Mesenchymal stem cell (in vitro differentiated cells and primary cell): Measurements from ENCODE around the gene GJC2.

Experiments used
- DNase-seq: peaks from one replicate; pipeline ENCODE4 v3.0.0-alpha.2; 2013
- H2AFZ ChIP-seq: one replicate; pipeline ENCODE4 v1.6.1; 2013; ENCODE audit warnings: low read depth, mild to moderate bottlenecking, control low read depth, inconsistent platforms, low read length, moderate library complexity
- H2AK5ac ChIP-seq: 2 replicates; pipeline ENCODE4 v1.6.1; 2013; ENCODE audit warnings: low read length, moderate library complexity, mild to moderate bottlenecking, inconsistent platforms; ENCODE audit not compliant: severe bottlenecking
- H2BK120ac ChIP-seq: one replicate; pipeline ENCODE4 v1.6.1; 2013; ENCODE audit warnings: low read depth, mild to moderate bottlenecking, inconsistent platforms, low read length, moderate library complexity
- H2BK12ac ChIP-seq, 2 experiments: one replicate each; pipeline ENCODE4 v1.6.1; 2013; ENCODE audit warnings: inconsistent platforms in 2 of 2, low read length in 2 of 2, mild to moderate bottlenecking in 2 of 2, moderate library complexity in 2 of 2, control low read depth in 1 of 2
- H2BK15ac ChIP-seq: one replicate; pipeline ENCODE4 v1.6.1; 2013; ENCODE audit warnings: mild to moderate bottlenecking, low read depth, inconsistent platforms; ENCODE audit not compliant: poor library complexity, severe bottlenecking
- H2BK5ac ChIP-seq: 2 replicates; pipeline ENCODE4 v1.6.1; 2013; ENCODE audit warnings: low read depth, mild to moderate bottlenecking, low read length, control low read depth, inconsistent platforms; ENCODE audit not compliant: poor library complexity, severe bottlenecking
- H3K14ac ChIP-seq, 2 experiments: one replicate each; pipeline ENCODE4 v1.6.1; 2013; ENCODE audit warnings: inconsistent platforms in 2 of 2, low read length in 2 of 2, control low read depth in 1 of 2, mild to moderate bottlenecking in 1 of 2, moderate library complexity in 1 of 2
- H3K18ac ChIP-seq, 2 experiments: one replicate each; pipeline ENCODE4 v1.6.1; 2013; ENCODE audit warnings: inconsistent platforms in 2 of 2, low read length in 2 of 2, control low read depth in 1 of 2, low read depth in 1 of 2, mild to moderate bottlenecking in 1 of 2
- H3K23ac ChIP-seq, 2 experiments: one replicate each; pipeline ENCODE4 v1.6.1; 2013; ENCODE audit warnings: inconsistent platforms in 2 of 2, low read length in 2 of 2, mild to moderate bottlenecking in 2 of 2, moderate library complexity in 2 of 2, control low read depth in 1 of 2
- H3K27ac ChIP-seq: 2 replicates; pipeline ENCODE4 v1.5.1; 2013; ENCODE audit warnings: mild to moderate bottlenecking, moderate library complexity, low read length, control low read depth, inconsistent platforms; ENCODE audit not compliant: poor library complexity, severe bottlenecking
- H3K27me3 ChIP-seq, 2 experiments: 2 replicates each; pipeline versions ENCODE4 v1.6.1 to v1.7.0; 2013; ENCODE audit warnings: low read length in 2 of 2, mild to moderate bottlenecking in 2 of 2, moderate library complexity in 2 of 2, control low read depth in 1 of 2, inconsistent platforms in 1 of 2; ENCODE audit not compliant: control insufficient read depth in 1 of 2, insufficient read depth in 1 of 2
- H3K36me3 ChIP-seq, 2 experiments: 2 replicates each; pipeline versions ENCODE4 v1.6.1 to v1.7.0; 2013; ENCODE audit warnings: low read length in 2 of 2, control low read depth in 1 of 2, inconsistent platforms in 1 of 2, low read depth in 1 of 2, mild to moderate bottlenecking in 1 of 2; ENCODE audit not compliant: insufficient read depth in 2 of 2, control insufficient read depth in 1 of 2
- H3K4ac ChIP-seq, 2 experiments: one replicate each; pipeline ENCODE4 v1.6.1; 2013; ENCODE audit warnings: inconsistent platforms in 2 of 2, low read length in 2 of 2, mild to moderate bottlenecking in 2 of 2, moderate library complexity in 2 of 2, control low read depth in 1 of 2, low read depth in 1 of 2
- H3K4me1 ChIP-seq: 2 replicates; pipeline ENCODE4 v1.6.1; 2013; ENCODE audit warnings: low read depth, low read length, control low read depth; ENCODE audit not compliant: control insufficient read depth, insufficient read depth
- H3K4me2 ChIP-seq: 2 replicates; pipeline ENCODE4 v1.6.1; 2013; ENCODE audit warnings: low read length, mild to moderate bottlenecking, inconsistent platforms; ENCODE audit not compliant: poor library complexity, severe bottlenecking
- H3K4me3 ChIP-seq, 2 experiments: 2 replicates each; pipeline versions ENCODE4 v1.5.1 to v1.7.0; 2013; ENCODE audit warnings: low read length in 2 of 2, mild to moderate bottlenecking in 2 of 2, control low read depth in 1 of 2, low read depth in 1 of 2; ENCODE audit not compliant: insufficient read depth in 1 of 2
- H3K79me1 ChIP-seq: replicated peaks from 2 replicates; pipeline ENCODE4 v1.6.1; 2013; ENCODE audit warnings: mild to moderate bottlenecking, control low read depth, low read length, inconsistent platforms; ENCODE audit not compliant: poor library complexity, severe bottlenecking
- H3K9ac ChIP-seq: 2 replicates; pipeline ENCODE4 v1.7.0; 2013; ENCODE audit warnings: mild to moderate bottlenecking, low read length, moderate library complexity
- H3K9me3 ChIP-seq: 2 replicates; pipeline ENCODE4 v1.7.0; 2013; ENCODE audit warnings: mild to moderate bottlenecking, low read length; ENCODE audit not compliant: control insufficient read depth
- H4K8ac ChIP-seq: one replicate; pipeline ENCODE4 v1.6.1; 2013; ENCODE audit warnings: inconsistent platforms, mild to moderate bottlenecking, low read length, moderate library complexity
- H4K91ac ChIP-seq: one replicate; pipeline ENCODE4 v1.6.1; 2013; ENCODE audit warnings: mild to moderate bottlenecking, low read length, inconsistent platforms
- WGBS: methylation state at CpG from one replicate; pipeline ENCODE4 v1.1.7; 2013; ENCODE audit warnings: mixed read lengths; 5-methylcytosine and 5-hydroxymethylcytosine counted together

Gene GJC2

GRCh38 chr1:228159008-228159665 is 9.4 kb downstream of the GJC2 start:
- Histone ChIP-seq H3K4ac (no peak overlapping the region), H3K36me3 (peaks cover 0 to 26% of the 10 kb centered on the region in 2 experiments), H3K9ac (no peak overlapping the region), H2BK12ac (no peak overlapping the region), H2AFZ (no peak overlapping the region), H3K79me1 (peaks cover 6% of the 10 kb centered on the region), H2AK5ac (no peak overlapping the region), H3K27me3 (peaks cover 0 to 8% of the 10 kb centered on the region in 2 experiments), H4K8ac (no peak overlapping the region), H3K23ac (no peak overlapping the region), H4K91ac (no peak overlapping the region), H3K4me1 (peaks cover 12% of the 10 kb centered on the region), H2BK5ac (no peak overlapping the region), H3K18ac (no peak overlapping the region), H2BK120ac (no peak overlapping the region), H3K14ac (no peak overlapping the region), H3K4me3 (no peak overlapping the region), H3K4me2 (no peak overlapping the region), H3K9me3 (no peaks in the 10 kb centered on the region), H2BK15ac (no peak overlapping the region), H3K27ac (no peak overlapping the region)
- over 99% methylated on average over 12 of the region's 14 CpGs for WGBS
- no peak for DNase-seq

DNA sequence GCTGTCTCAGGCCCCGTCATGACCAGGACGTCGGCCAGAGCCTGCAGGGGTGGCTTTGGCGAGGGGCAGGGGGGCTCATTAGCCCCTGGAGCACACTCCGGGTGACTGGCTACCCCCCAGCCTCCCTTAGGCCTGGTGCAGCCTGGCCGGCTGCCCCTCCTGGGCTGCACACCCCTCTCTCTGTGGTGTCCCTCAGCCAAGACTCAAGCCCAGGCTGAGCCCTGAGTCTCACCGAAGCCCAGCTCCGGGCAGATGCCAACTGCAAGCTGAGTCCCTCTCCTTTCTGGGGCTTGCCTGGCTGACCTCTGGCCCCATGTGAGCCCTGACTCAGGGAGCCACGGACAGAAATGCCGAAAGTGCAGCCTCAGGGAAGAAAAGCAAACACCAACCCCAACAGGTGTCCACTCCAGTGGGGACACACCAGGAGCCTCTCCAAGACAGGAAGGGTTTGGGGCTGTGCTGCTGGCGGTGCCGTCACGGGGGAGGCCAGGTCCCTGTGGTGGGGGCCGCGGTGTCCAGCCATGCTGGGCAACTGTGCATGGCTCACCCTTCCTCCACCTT is 10.6 kb downstream of the GJC2 start:
- H2BK15ac ChIP-seq, result no peak overlapping the region
- H3K14ac ChIP-seq, result no peak overlapping the region
- H3K18ac ChIP-seq, result no peak overlapping the region
- H4K91ac ChIP-seq, result no peak overlapping the region
- no peak overlapping the region for H3K9ac ChIP-seq
- no peak overlapping the region for H4K8ac ChIP-seq
- peaks cover 0 to 8% of the 10 kb centered on the region in 2 experiments for H3K27me3 ChIP-seq
- H2BK12ac ChIP-seq, result no peak overlapping the region
- H2AK5ac ChIP-seq, result no peak overlapping the region
- peaks cover 13% of the 10 kb centered on the region for H3K79me1 ChIP-seq
- no peak overlapping the region for H2BK120ac ChIP-seq
- H2AFZ ChIP-seq, result no peak overlapping the region
- peaks cover 15% of the 10 kb centered on the region for H3K4me1 ChIP-seq
- H3K27ac ChIP-seq, result no peak overlapping the region
- H3K4me2 ChIP-seq, result no peak overlapping the region
- H3K9me3 ChIP-seq, result no peaks in the 10 kb centered on the region
- H3K4ac ChIP-seq, result no peak overlapping the region
- H3K4me3 ChIP-seq, result no peak overlapping the region
- peaks cover 0 to 20% of the 10 kb centered on the region in 2 experiments for H3K36me3 ChIP-seq
- no peak overlapping the region for H2BK5ac ChIP-seq
- no peak overlapping the region for H3K23ac ChIP-seq
- 82% methylated on average over 15 of the region's 15 CpGs for WGBS
- no peak for DNase-seq

- 78% methylated on average over 6 of the region's 7 CpGs for WGBS
- Histone ChIP-seq H2AFZ (no peak overlapping the region), H2AK5ac (no peak overlapping the region), H3K9me3 (no peaks in the 10 kb centered on the region), H3K4me1 (peaks cover 17% of the 10 kb centered on the region), H3K79me1 (peaks cover 12% of the 10 kb centered on the region), H3K4ac (no peak overlapping the region), H3K4me3 (no peak overlapping the region), H3K9ac (peak overlapping the region; percentile 24), H3K36me3 (peaks cover 0 to 16% of the 10 kb centered on the region in 2 experiments), H3K27me3 (peaks cover 0 to 8% of the 10 kb centered on the region in 2 experiments), H3K27ac (no peak overlapping the region), H2BK120ac (no peak overlapping the region), H3K4me2 (no peak overlapping the region), H3K23ac (no peak overlapping the region), H2BK15ac (no peak overlapping the region), H2BK5ac (no peak overlapping the region), H3K18ac (no peak overlapping the region), H4K8ac (no peak overlapping the region), H2BK12ac (no peak overlapping the region), H4K91ac (no peak overlapping the region), H3K14ac (no peak overlapping the region)
- DNase-seq, result no peak
These were observed 11.6 kb downstream of the GJC2 start for GRCh38 chr1:228161362-228161761.

GRCh38 chr1:228161866-228162265 is 12.1 kb downstream of the GJC2 start:
- H3K79me1 ChIP-seq, result peaks cover 16% of the 10 kb centered on the region
- H3K9me3 ChIP-seq, result no peaks in the 10 kb centered on the region
- H2BK5ac ChIP-seq, result no peak overlapping the region
- no peak overlapping the region for H2AK5ac ChIP-seq
- no peak overlapping the region for H3K14ac ChIP-seq
- H3K27ac ChIP-seq, result no peak overlapping the region
- no peak for DNase-seq
- no peak overlapping the region for H3K4ac ChIP-seq
- H2BK15ac ChIP-seq, result no peak overlapping the region
- no peak overlapping the region for H3K18ac ChIP-seq
- 88% methylated on average over 9 of the region's 9 CpGs for WGBS
- no peak overlapping the region for H3K4me3 ChIP-seq
- H3K4me2 ChIP-seq, result no peak overlapping the region
- peaks cover 0 to 8% of the 10 kb centered on the region in 2 experiments for H3K27me3 ChIP-seq
- peak overlapping the region; percentile 23 for H4K8ac ChIP-seq
- no peak overlapping the region for H2BK120ac ChIP-seq
- H3K9ac ChIP-seq, result peak overlapping the region; percentile 58
- peak overlapping the region in 1 of 2 experiments; percentile 65 for H3K23ac ChIP-seq
- no peak overlapping the region for H2AFZ ChIP-seq
- no peak overlapping the region for H2BK12ac ChIP-seq
- H4K91ac ChIP-seq, result no peak overlapping the region
- H3K4me1 ChIP-seq, result peaks cover 20% of the 10 kb centered on the region
- H3K36me3 ChIP-seq, result peaks cover 0 to 16% of the 10 kb centered on the region in 2 experiments
